OCI-LY1 (cell line): ENCODE results near the gene SLC29A2.

Experiments used
- EZH2 ChIP-seq: fragments of 200-600 bp; sonication (generic), shearing (Covaris generic); IDR thresholded peaks from 2 replicates; pipeline ENCODE4 v1.8.0; 2017; ENCODE audit warnings: borderline replicate concordance, mixed run types, mild to moderate bottlenecking, antibody characterized with exemption, low read length, moderate library complexity, mixed read lengths
- TF ChIP-seq, protein P1 (sequence below): fragments of 200-600 bp; sonication (generic), shearing (Covaris generic); IDR thresholded peaks from 2 replicates; pipeline ENCODE4 v1.5.1; 2017; ENCODE audit warnings: mild to moderate bottlenecking, antibody characterized with exemption, low read length, moderate library complexity, mixed read lengths

- TF ChIP-seq, protein P1, sequence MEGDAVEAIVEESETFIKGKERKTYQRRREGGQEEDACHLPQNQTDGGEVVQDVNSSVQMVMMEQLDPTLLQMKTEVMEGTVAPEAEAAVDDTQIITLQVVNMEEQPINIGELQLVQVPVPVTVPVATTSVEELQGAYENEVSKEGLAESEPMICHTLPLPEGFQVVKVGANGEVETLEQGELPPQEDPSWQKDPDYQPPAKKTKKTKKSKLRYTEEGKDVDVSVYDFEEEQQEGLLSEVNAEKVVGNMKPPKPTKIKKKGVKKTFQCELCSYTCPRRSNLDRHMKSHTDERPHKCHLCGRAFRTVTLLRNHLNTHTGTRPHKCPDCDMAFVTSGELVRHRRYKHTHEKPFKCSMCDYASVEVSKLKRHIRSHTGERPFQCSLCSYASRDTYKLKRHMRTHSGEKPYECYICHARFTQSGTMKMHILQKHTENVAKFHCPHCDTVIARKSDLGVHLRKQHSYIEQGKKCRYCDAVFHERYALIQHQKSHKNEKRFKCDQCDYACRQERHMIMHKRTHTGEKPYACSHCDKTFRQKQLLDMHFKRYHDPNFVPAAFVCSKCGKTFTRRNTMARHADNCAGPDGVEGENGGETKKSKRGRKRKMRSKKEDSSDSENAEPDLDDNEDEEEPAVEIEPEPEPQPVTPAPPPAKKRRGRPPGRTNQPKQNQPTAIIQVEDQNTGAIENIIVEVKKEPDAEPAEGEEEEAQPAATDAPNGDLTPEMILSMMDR, result no peak
- TF ChIP-seq EZH2, result no peak
Measured at GRCh38 chr11:66373265-66373664, 1.7 kb upstream of the SLC29A2 start.
